HL-60 (cell line): ENCODE results near the gene BAHCC1.

Experiments used
- POLR2AphosphoS5 ChIP-seq: IDR thresholded peaks from 2 replicates; pipeline ENCODE4 v1.6.1; 2012; ENCODE audit warnings: low read depth
- TF ChIP-seq, protein P1 (sequence below): IDR thresholded peaks from one replicate; pipeline ENCODE4 v1.5.1; 2011; ENCODE audit warnings: low read length, control low read depth, inconsistent platforms; ENCODE audit not compliant: insufficient read depth

DNA sequence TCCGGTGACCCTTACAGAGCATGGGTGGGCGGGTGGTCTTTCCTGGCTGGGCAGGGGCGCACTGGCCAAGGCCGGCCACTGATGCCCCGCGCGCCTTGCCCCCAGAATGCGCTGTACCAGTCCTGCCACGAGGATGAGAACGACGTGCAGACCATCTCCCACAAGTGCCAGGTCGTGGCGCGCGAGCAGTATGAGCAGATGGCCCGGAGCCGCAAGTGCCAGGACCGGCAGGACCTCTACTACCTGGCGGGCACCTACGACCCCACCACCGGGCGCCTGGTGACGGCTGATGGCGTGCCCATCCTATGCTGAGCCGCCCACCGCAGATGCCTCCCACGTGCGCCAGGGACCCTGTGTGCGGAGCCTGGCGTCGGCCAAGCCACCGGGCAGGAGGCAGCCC, 68.2 kb downstream of the BAHCC1 start:
- TF ChIP-seq, protein P1, sequence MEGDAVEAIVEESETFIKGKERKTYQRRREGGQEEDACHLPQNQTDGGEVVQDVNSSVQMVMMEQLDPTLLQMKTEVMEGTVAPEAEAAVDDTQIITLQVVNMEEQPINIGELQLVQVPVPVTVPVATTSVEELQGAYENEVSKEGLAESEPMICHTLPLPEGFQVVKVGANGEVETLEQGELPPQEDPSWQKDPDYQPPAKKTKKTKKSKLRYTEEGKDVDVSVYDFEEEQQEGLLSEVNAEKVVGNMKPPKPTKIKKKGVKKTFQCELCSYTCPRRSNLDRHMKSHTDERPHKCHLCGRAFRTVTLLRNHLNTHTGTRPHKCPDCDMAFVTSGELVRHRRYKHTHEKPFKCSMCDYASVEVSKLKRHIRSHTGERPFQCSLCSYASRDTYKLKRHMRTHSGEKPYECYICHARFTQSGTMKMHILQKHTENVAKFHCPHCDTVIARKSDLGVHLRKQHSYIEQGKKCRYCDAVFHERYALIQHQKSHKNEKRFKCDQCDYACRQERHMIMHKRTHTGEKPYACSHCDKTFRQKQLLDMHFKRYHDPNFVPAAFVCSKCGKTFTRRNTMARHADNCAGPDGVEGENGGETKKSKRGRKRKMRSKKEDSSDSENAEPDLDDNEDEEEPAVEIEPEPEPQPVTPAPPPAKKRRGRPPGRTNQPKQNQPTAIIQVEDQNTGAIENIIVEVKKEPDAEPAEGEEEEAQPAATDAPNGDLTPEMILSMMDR = no peak
- TF ChIP-seq POLR2AphosphoS5 = peak; percentile 51
